PFSK-1 (cell line): ENCODE measurements around the gene POLR3G.

ENCODE experiments used
- FOXP2 ChIP-seq: optimal IDR thresholded peaks from 2 replicates; pipeline ENCODE3; 2011; ENCODE audit warnings: borderline replicate concordance, control low read depth, inconsistent platforms; ENCODE audit not compliant: insufficient read depth; ENCODE audit errors: extremely low read length, extremely low read depth
- POLR2AphosphoS5 ChIP-seq: IDR thresholded peaks from 2 replicates; pipeline ENCODE4 v1.6.1; 2012; ENCODE audit warnings: low read depth, mild to moderate bottlenecking, control low read depth, low read length, moderate library complexity
- REST ChIP-seq, 2 experiments: IDR thresholded peaks; 2 replicates each; pipeline versions ENCODE4 v1.6.1 to v1.8.0; 2011 to 2012; ENCODE audit warnings: low read depth in 2 of 2, low read length in 2 of 2, control low read depth in 1 of 2, inconsistent platforms in 1 of 2, mild to moderate bottlenecking in 1 of 2, moderate library complexity in 1 of 2; ENCODE audit not compliant: insufficient read depth in 1 of 2
- SIN3A ChIP-seq: IDR thresholded peaks from 2 replicates; pipeline ENCODE4 v1.6.1; 2012; ENCODE audit warnings: mild to moderate bottlenecking, low read length, moderate library complexity, borderline replicate concordance; ENCODE audit not compliant: insufficient read depth
- TAF1 ChIP-seq: IDR thresholded peaks from 2 replicates; pipeline ENCODE4 v1.6.1; 2012; ENCODE audit warnings: low read length, control low read depth, borderline replicate concordance; ENCODE audit not compliant: insufficient read depth

Gene POLR3G

GRCh38 chr5:90550963-90551362 lies 76.3 kb downstream of the POLR3G start:
- TF ChIP-seq POLR2AphosphoS5 (no peak), REST (IDR thresholded peaks at IDR 0.05; ENCODE audit: insufficient read depth in 1 of 2, low read depth in 2 of 2, low read length in 2 of 2) (no peak), TAF1 (no peak), SIN3A (no peak), FOXP2 (no peak)

GRCh38 chr5:90551376-90551775 lies 76.7 kb downstream of the POLR3G start:
- TF ChIP-seq FOXP2, result no peak
- no peak for TF ChIP-seq TAF1
- no peak for TF ChIP-seq SIN3A
- no peak for TF ChIP-seq POLR2AphosphoS5
- TF ChIP-seq REST (IDR thresholded peaks at IDR 0.05; ENCODE audit: insufficient read depth in 1 of 2, low read depth in 2 of 2, low read length in 2 of 2), result no peak

GRCh38 chr5:90553711-90554110 lies 79.0 kb downstream of the POLR3G start:
- no peak for TF ChIP-seq REST (IDR thresholded peaks at IDR 0.05; ENCODE audit: insufficient read depth in 1 of 2, low read depth in 2 of 2, low read length in 2 of 2)
- TF ChIP-seq SIN3A, result no peak
- no peak for TF ChIP-seq TAF1
- no peak for TF ChIP-seq FOXP2
- TF ChIP-seq POLR2AphosphoS5, result no peak

- TF ChIP-seq TAF1 (no peak), POLR2AphosphoS5 (no peak), REST (IDR thresholded peaks at IDR 0.05; ENCODE audit: insufficient read depth in 1 of 2, low read depth in 2 of 2, low read length in 2 of 2) (no peak)
These were observed 79.8 kb downstream of the POLR3G start for GRCh38 chr5:90554358-90555006.

GRCh38 chr5:90555666-90556065 lies 81.0 kb downstream of the POLR3G start:
- TF ChIP-seq SIN3A (no peak), TAF1 (no peak), REST (IDR thresholded peaks at IDR 0.05; ENCODE audit: insufficient read depth in 1 of 2, low read depth in 2 of 2, low read length in 2 of 2) (no peak), FOXP2 (no peak), POLR2AphosphoS5 (no peak)
